Measurements from ENCODE around the gene SAAL1. TPM values are rescaled to one million over a fixed set of nuclear protein-coding genes. Genes with fewer than 3 reads are reported as not detected.

Gene SAAL1
- total RNA-seq, 4 donors from 2014 or later = 9.6 to 13.0 (median 12.8) TPM

- TF ChIP-seq CTCF (IDR thresholded peaks at IDR 0.05) (peak; percentile 56 to 87 (median 78)), POLR2A (IDR thresholded peaks at IDR 0.05) (no peak)
- H3K27ac ChIP-seq = no peak overlapping the region
- no peak for DNase-seq
- 1% methylated on average over 7 to 9 of the region's 9 CpGs for WGBS, 2 donors
- peaks cover 0 to 33% (median 0%) of the 10 kb centered on the region in 4 donors for H3K27me3 ChIP-seq
- no peaks in the 10 kb centered on the region for H3K9me3 ChIP-seq
- no peaks in the 10 kb centered on the region for H3K36me3 ChIP-seq
- intact Hi-C loops (cut with DNase I) = no loop called here
- H3K4me1 ChIP-seq = no peaks in the 10 kb centered on the region
- H3K4me3 ChIP-seq = no peak overlapping the region
These were observed 9.7 kb upstream of the SAAL1 start for GRCh38 chr11:18115360-18116127.

GRCh38 chr11:18111005-18111404 is 5.1 kb upstream of the SAAL1 start:
- Histone ChIP-seq H3K36me3 (no peaks in the 10 kb centered on the region), H3K4me1 (peaks cover 0 to 8% (median 0%) of the 10 kb centered on the region in 3 donors), H3K9me3 (no peaks in the 10 kb centered on the region), H3K27ac (no peak overlapping the region), H3K27me3 (peaks cover 0 to 38% (median 0%) of the 10 kb centered on the region in 4 donors), H3K4me3 (no peak overlapping the region)
- TF ChIP-seq CTCF (IDR thresholded peaks at IDR 0.05) (no peak), POLR2A (IDR thresholded peaks at IDR 0.05) (no peak)
- WGBS, 2 donors = 23% methylated on average over 2 of the region's 2 CpGs
- intact Hi-C loops (cut with DNase I) = no loop called here
- no peak for DNase-seq

- DNase-seq = no peak
- Histone ChIP-seq H3K9me3 (no peaks in the 10 kb centered on the region), H3K27me3 (peaks cover 0 to 17% (median 0%) of the 10 kb centered on the region in 4 donors), H3K27ac (no peak overlapping the region), H3K36me3 (peaks cover 0 to under 1% (median 0%) of the 10 kb centered on the region in 3 donors), H3K4me1 (peaks cover 7 to 27% (median 11%) of the 10 kb centered on the region in 3 donors), H3K4me3 (no peak overlapping the region)
- intact Hi-C loops (cut with DNase I) = no loop called here
- TF ChIP-seq POLR2A (IDR thresholded peaks at IDR 0.05) (no peak), CTCF (IDR thresholded peaks at IDR 0.05) (no peak)
- 60 to 67% methylated on average over 3 of the region's 3 CpGs for WGBS, 2 donors
These were observed 2.4 kb upstream of the SAAL1 start for GRCh38 chr11:18108254-18108653.

GRCh38 chr11:18106688-18107087 is 806 bp upstream of the SAAL1 start:
- no peak for TF ChIP-seq CTCF (IDR thresholded peaks at IDR 0.05)
- no peak for TF ChIP-seq POLR2A (IDR thresholded peaks at IDR 0.05)
- Histone ChIP-seq H3K4me1 (peaks cover 7 to 27% (median 11%) of the 10 kb centered on the region in 3 donors), H3K9me3 (no peaks in the 10 kb centered on the region), H3K4me3 (peak overlapping the region in 1 of 4 donors; percentile 86), H3K36me3 (peaks cover 0 to 16% (median 0%) of the 10 kb centered on the region in 3 donors), H3K27me3 (peaks cover 0 to 6% (median 0%) of the 10 kb centered on the region in 4 donors), H3K27ac (no peak overlapping the region)
- WGBS, 2 donors = 51 to 60% methylated on average over 9 of the region's 9 CpGs
- intact Hi-C loops (cut with DNase I) = no loop called here
- DNase-seq = no peak

- H3K4me3 ChIP-seq = peak overlapping the region; percentile 82 to 95 (median 88)
- peaks cover 7 to 27% (median 11%) of the 10 kb centered on the region in 3 donors for H3K4me1 ChIP-seq
- peak overlapping the region; percentile 63 to 85 (median 70) for H3K27ac ChIP-seq
- H3K27me3 ChIP-seq = peaks cover 0 to 1% (median 0%) of the 10 kb centered on the region in 4 donors
- no peak for DNase-seq
- no peaks in the 10 kb centered on the region for H3K9me3 ChIP-seq
- WGBS, 2 donors = 22 to 26% methylated on average over 28 to 29 of the region's 29 CpGs
- TF ChIP-seq POLR2A (IDR thresholded peaks at IDR 0.05) (no peak), CTCF (IDR thresholded peaks at IDR 0.05) (no peak)
- intact Hi-C loops (cut with DNase I) = no loop called here
- H3K36me3 ChIP-seq = peaks cover 0 to 31% (median 0%) of the 10 kb centered on the region in 3 donors
These were observed 638 bp downstream of the SAAL1 start for GRCh38 chr11:18105086-18105801.
